GM21447 (cell line): ENCODE measurements around the gene ANKRD35.
"Not testable (repeated sequence)": the region's sequence is repeated elsewhere in the genome, so short reads cannot be mapped to it uniquely, and the experiment has no call there.

Experiments used
- ATAC-seq: cut with Tn5 transposase; IDR thresholded peaks from one replicate; pipeline ENCODE4 v1.9.1; 2021; ENCODE audit not compliant: unreplicated experiment

Gene ANKRD35

GRCh38 chr1:145858901-145859490 lies 26.7 kb downstream of the ANKRD35 start, which contains the start of gene PIAS3:
Gene PIAS3 (minus strand): TSS chr1:145859081. CDS start chr1:145858990, 91 bp downstream.
- peak; percentile 72 for ATAC-seq

GRCh38 chr1:145858238-145858900 lies 27.3 kb downstream of the ANKRD35 start:
- ATAC-seq = peak; percentile 21

- no peak for ATAC-seq
These were observed 28.5 kb downstream of the ANKRD35 start for GRCh38 chr1:145857170-145857569.

- ATAC-seq = no peak
These were observed 30.2 kb downstream of the ANKRD35 start for GRCh38 chr1:145855426-145855948.

GRCh38 chr1:145849356-145850160 lies 36.1 kb downstream of the ANKRD35 start:
- ATAC-seq = no peak

GRCh38 chr1:145847827-145848226 lies 37.8 kb downstream of the ANKRD35 start:
- ATAC-seq = no peak

GRCh38 chr1:145846201-145846612 lies 39.5 kb downstream of the ANKRD35 start:
- no peak for ATAC-seq

GRCh38 chr1:145845514-145846161 lies 40.0 kb downstream of the ANKRD35 start, which contains the start of gene NUDT17:
Gene NUDT17 (plus strand): TSS chr1:145845630. CDS start chr1:145845641, 11 bp downstream.
- ATAC-seq = peak; percentile 57

GRCh38 chr1:145845144-145845513 lies 40.5 kb downstream of the ANKRD35 start:
- ATAC-seq = peak; percentile 77

GRCh38 chr1:145843031-145843430 lies 42.6 kb downstream of the ANKRD35 start:
- no peak for ATAC-seq

GRCh38 chr1:145837656-145838055 lies 48.0 kb downstream of the ANKRD35 start:
- ATAC-seq = no peak

GRCh38 chr1:145830810-145831209 lies 54.9 kb downstream of the ANKRD35 start:
- not testable (repeated sequence) for ATAC-seq

GRCh38 chr1:145828367-145829026 lies 57.2 kb downstream of the ANKRD35 start:
- ATAC-seq = peak; percentile 34

- ATAC-seq = peak; percentile 9
These were observed 57.7 kb downstream of the ANKRD35 start for GRCh38 chr1:145827966-145828365.

- ATAC-seq = no peak
These were observed 59.6 kb downstream of the ANKRD35 start for GRCh38 chr1:145826030-145826429.

GRCh38 chr1:145824499-145824842 lies 61.2 kb downstream of the ANKRD35 start:
- no peak for ATAC-seq

- ATAC-seq = peak; percentile 80
These were observed 61.8 kb downstream of the ANKRD35 start, which contains the start of the genes POLR3C and RNF115 for GRCh38 chr1:145823565-145824498. Gene POLR3C (plus strand): TSS chr1:145824200. CDS start chr1:145825777, 1,577 bp downstream. Gene RNF115 (minus strand): TSS chr1:145824095. CDS start chr1:145823873, 222 bp downstream.

- not testable (repeated sequence) for ATAC-seq
These were observed 62.8 kb downstream of the ANKRD35 start for GRCh38 chr1:145822779-145823331.

- ATAC-seq = not testable (repeated sequence)
These were observed 67.6 kb downstream of the ANKRD35 start for GRCh38 chr1:145818095-145818494.
